Right forelimb (tissue), 1 donor: ENCODE data around the gene MED7.

Experiments
- DNase-seq: peaks from one replicate; pipeline ENCODE4 v3.0.0-alpha.2; 2018

The MED7 gene

GRCh38 chr5:157162919-157163510 is 20.4 kb upstream of the MED7 start:
- DNase-seq: no peak

- DNase-seq: no peak
Observed at GRCh38 chr5:157161996-157162395, 19.3 kb upstream of the MED7 start.

- no peak for DNase-seq
Observed at GRCh38 chr5:157160001-157160400, 17.3 kb upstream of the MED7 start.

- no peak for DNase-seq
Observed at GRCh38 chr5:157159209-157159751, 16.6 kb upstream of the MED7 start.

GRCh38 chr5:157157293-157157891 is 14.7 kb upstream of the MED7 start:
- DNase-seq: no peak

- no peak for DNase-seq
Observed at GRCh38 chr5:157155297-157155696, 12.6 kb upstream of the MED7 start.

- DNase-seq: no peak
Observed at GRCh38 chr5:157150995-157151394, 8.3 kb upstream of the MED7 start.

- DNase-seq: peak; percentile 76
Observed at GRCh38 chr5:157148734-157149615, 6.3 kb upstream of the MED7 start.

GRCh38 chr5:157143127-157143971 is 684 bp upstream of the MED7 start:
- peak; percentile 70 for DNase-seq

- no peak for DNase-seq
Observed at GRCh38 chr5:157137691-157138090, 5.0 kb downstream of the MED7 start.

- DNase-seq: no peak
Observed at GRCh38 chr5:157132281-157132612, 10.4 kb downstream of the MED7 start.

- no peak for DNase-seq
Observed at GRCh38 chr5:157130925-157131324, 11.7 kb downstream of the MED7 start.

- DNase-seq: no peak
Observed at GRCh38 chr5:157121709-157122108, 21.0 kb downstream of the MED7 start.

GRCh38 chr5:157120102-157120501 is 22.6 kb downstream of the MED7 start:
- no peak for DNase-seq

- DNase-seq: no peak
Observed at GRCh38 chr5:157116483-157116954, 26.1 kb downstream of the MED7 start.

GRCh38 chr5:157115502-157115901 is 27.2 kb downstream of the MED7 start:
- no peak for DNase-seq

GRCh38 chr5:157115012-157115411 is 27.7 kb downstream of the MED7 start:
- DNase-seq: no peak

GRCh38 chr5:157113002-157113401 is 29.7 kb downstream of the MED7 start:
- no peak for DNase-seq

- no peak for DNase-seq
Observed at GRCh38 chr5:157109744-157110143, 32.9 kb downstream of the MED7 start.

GRCh38 chr5:157108976-157109375 is 33.7 kb downstream of the MED7 start, which contains the start of gene HAVCR2:
HAVCR2 (minus strand) TSS chr5:157109044; CDS start chr5:157108983, 61 bp downstream.
- DNase-seq: no peak

GRCh38 chr5:157107508-157107907 is 35.2 kb downstream of the MED7 start:
- no peak for DNase-seq

- no peak for DNase-seq
Observed at GRCh38 chr5:157106630-157107461, 35.8 kb downstream of the MED7 start.
